ENCODE data around the gene NDC80.

- no peak for TF ChIP-seq FOXA1 (IDR thresholded peaks at IDR 0.05)
- no peak for TF ChIP-seq FOXK2 (IDR thresholded peaks at IDR 0.05)
- TF ChIP-seq ARNT (IDR thresholded peaks at IDR 0.05) = no peak
- TF ChIP-seq ELF4 (IDR thresholded peaks at IDR 0.05) = no peak
- no peak for TF ChIP-seq SUZ12 (IDR thresholded peaks at IDR 0.05)
- TF ChIP-seq HDGF (IDR thresholded peaks at IDR 0.05; ENCODE audit: borderline replicate concordance) = no peak
- no peak for TF ChIP-seq BHLHE40 (IDR thresholded peaks at IDR 0.05; ENCODE audit: borderline replicate concordance)
- TF ChIP-seq FOXM1 (IDR thresholded peaks at IDR 0.05; ENCODE audit: borderline replicate concordance) = no peak
- no peak for TF ChIP-seq NFRKB (IDR thresholded peaks at IDR 0.05)
- TF ChIP-seq SP1 (IDR thresholded peaks at IDR 0.05) = no peak
- no peak for TF ChIP-seq CTBP1 (IDR thresholded peaks at IDR 0.05; ENCODE audit: borderline replicate concordance)
- TF ChIP-seq L3MBTL2 (conservative IDR thresholded peaks at IDR 0.05) = no peak
- no peak for TF ChIP-seq PKNOX1 (IDR thresholded peaks at IDR 0.05)
- no peak for TF ChIP-seq ZNF384 (IDR thresholded peaks at IDR 0.05)
Observed at GRCh38 chr18:2536493-2536892, 34.9 kb upstream of the NDC80 start.

Measured in HEK293T (cell line).